HL-60 (cell line): ENCODE results near the gene UBE2E3.

ENCODE experiments used
- CTCF ChIP-seq: IDR thresholded peaks from one replicate; pipeline ENCODE4 v1.5.1; 2011; ENCODE audit warnings: low read length, control low read depth, inconsistent platforms; ENCODE audit not compliant: insufficient read depth
- GABPA ChIP-seq: IDR thresholded peaks from 2 replicates; pipeline ENCODE4 v1.6.1; 2012; ENCODE audit warnings: low read depth

- no peak for TF ChIP-seq CTCF
- TF ChIP-seq GABPA: no peak
Observed at GRCh38 chr2:180990794-180991193, 10.4 kb downstream of the UBE2E3 start.
